Activated naive CD4-positive, alpha-beta T cell treated with anti-CD3 and anti-CD28 coated beads, Interleukin-2, amount 50 U/mL, for 24 hours (primary cell): ENCODE measurements around the gene NCOR2.
A peak's percentile ranks its signal among the peaks of the same experiment; 100 is the strongest.

Source experiments
- H3K27ac Mint-ChIP-seq: one replicate; pipeline ENCODE4 v1.8.0; 2021; ENCODE audit warnings: mild to moderate bottlenecking, mixed read lengths
- H3K27me3 Mint-ChIP-seq: one replicate; pipeline ENCODE4 v1.8.0; 2021; ENCODE audit warnings: mixed read lengths
- H3K36me3 Mint-ChIP-seq: one replicate; pipeline ENCODE4 v1.8.0; 2021; ENCODE audit warnings: mixed read lengths
- H3K4me1 Mint-ChIP-seq: one replicate; pipeline ENCODE4 v1.8.0; 2021; ENCODE audit warnings: mixed read lengths
- H3K4me3 Mint-ChIP-seq: one replicate; pipeline ENCODE4 v1.8.0; 2021; ENCODE audit warnings: mild to moderate bottlenecking, mixed read lengths
- H3K9me3 Mint-ChIP-seq: one replicate; pipeline ENCODE4 v1.8.0; 2021; ENCODE audit warnings: mixed read lengths

Gene NCOR2

GRCh38 chr12:124545508-124546418 is 21.6 kb downstream of the NCOR2 start:
- Mint-ChIP-seq H3K4me1 (peaks cover 59% of the 10 kb centered on the region), H3K4me3 (no peak overlapping the region), H3K36me3 (peaks cover 1% of the 10 kb centered on the region), H3K9me3 (no peaks in the 10 kb centered on the region), H3K27ac (no peak overlapping the region), H3K27me3 (no peaks in the 10 kb centered on the region)

- Mint-ChIP-seq H3K27ac (no peak overlapping the region), H3K4me1 (peaks cover 52% of the 10 kb centered on the region), H3K36me3 (peaks cover 1% of the 10 kb centered on the region), H3K9me3 (no peaks in the 10 kb centered on the region), H3K27me3 (no peaks in the 10 kb centered on the region), H3K4me3 (no peak overlapping the region)
These were observed 22.4 kb downstream of the NCOR2 start for GRCh38 chr12:124544983-124545382.

DNA sequence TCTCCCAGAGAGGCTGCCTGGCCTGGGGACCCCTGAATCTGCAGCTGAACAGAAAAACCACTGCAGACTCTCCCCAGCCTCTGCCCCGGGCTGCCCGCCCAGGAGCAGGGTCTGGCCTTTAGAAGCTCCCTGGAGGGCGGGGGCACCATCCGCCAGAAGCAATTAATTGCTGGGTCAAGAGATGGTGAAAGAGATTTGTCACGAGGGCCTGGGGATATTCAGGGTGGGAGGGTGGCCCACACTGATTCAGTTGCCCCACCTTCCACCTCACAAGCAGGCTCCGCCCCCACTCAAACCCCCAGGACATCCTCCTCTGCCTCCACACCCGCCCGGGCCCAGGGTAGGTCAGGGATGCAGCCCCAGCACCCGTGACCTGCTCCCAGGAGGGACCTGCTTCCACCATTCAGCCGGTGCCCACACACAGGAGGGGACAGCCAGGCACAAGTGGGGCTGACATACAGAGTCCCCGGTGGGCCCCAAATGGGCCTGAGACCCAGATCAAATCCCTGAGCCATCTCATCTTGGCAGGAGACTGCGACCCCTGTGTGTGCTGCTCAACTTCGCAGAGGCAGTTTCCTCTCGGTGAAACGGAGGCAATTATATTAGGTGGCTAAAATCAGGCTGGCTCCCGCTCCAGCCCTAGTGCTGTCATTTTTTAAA is 23.0 kb downstream of the NCOR2 start:
- no peak overlapping the region for H3K27ac Mint-ChIP-seq
- H3K4me1 Mint-ChIP-seq: peaks cover 52% of the 10 kb centered on the region

GRCh38 chr12:124543590-124544310 is 23.7 kb downstream of the NCOR2 start:
- H3K27ac Mint-ChIP-seq: no peak overlapping the region
- no peak overlapping the region for H3K4me3 Mint-ChIP-seq
- peaks cover 50% of the 10 kb centered on the region for H3K4me1 Mint-ChIP-seq
- H3K9me3 Mint-ChIP-seq: no peaks in the 10 kb centered on the region
- H3K36me3 Mint-ChIP-seq: peaks cover under 1% of the 10 kb centered on the region
- H3K27me3 Mint-ChIP-seq: no peaks in the 10 kb centered on the region

More for the DNA sequence above, 23.0 kb downstream of the NCOR2 start:
- Mint-ChIP-seq H3K4me3 (no peak overlapping the region), H3K36me3 (peaks cover 1% of the 10 kb centered on the region), H3K27me3 (no peaks in the 10 kb centered on the region), H3K9me3 (no peaks in the 10 kb centered on the region)

DNA sequence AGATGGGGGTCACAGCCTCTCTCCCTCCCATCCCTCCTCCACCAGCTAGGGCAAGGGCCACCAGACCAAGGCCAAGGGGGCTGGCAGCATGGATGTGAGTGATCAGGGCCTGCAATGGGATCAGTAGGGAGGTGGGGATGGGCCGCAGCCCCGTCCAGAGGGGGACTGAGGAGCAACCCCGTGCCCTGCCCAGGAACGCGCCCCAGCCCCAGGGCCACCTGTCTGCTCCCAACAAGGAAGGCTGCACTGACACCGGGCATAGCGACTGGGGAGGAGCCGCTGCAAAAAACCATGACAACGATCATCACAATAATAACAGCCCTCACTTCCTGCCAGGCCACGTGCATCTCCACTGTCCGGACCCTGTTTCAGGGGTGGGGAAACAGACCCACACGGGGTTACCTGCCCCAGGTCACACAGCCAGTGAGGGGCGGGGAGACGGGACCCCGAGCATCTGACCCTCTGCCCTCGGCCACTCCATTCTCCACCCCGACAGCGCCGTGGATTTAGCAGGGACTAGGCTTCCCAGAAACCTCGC is 24.3 kb downstream of the NCOR2 start:
- H3K27me3 Mint-ChIP-seq: no peaks in the 10 kb centered on the region
- no peaks in the 10 kb centered on the region for H3K9me3 Mint-ChIP-seq
- no peak overlapping the region for H3K27ac Mint-ChIP-seq
- no peak overlapping the region for H3K4me3 Mint-ChIP-seq
- peaks cover 52% of the 10 kb centered on the region for H3K4me1 Mint-ChIP-seq
- no peaks in the 10 kb centered on the region for H3K36me3 Mint-ChIP-seq

GRCh38 chr12:124542021-124542949 is 25.1 kb downstream of the NCOR2 start:
- H3K27ac Mint-ChIP-seq: no peak overlapping the region
- no peaks in the 10 kb centered on the region for H3K27me3 Mint-ChIP-seq
- H3K36me3 Mint-ChIP-seq: no peaks in the 10 kb centered on the region
- no peaks in the 10 kb centered on the region for H3K9me3 Mint-ChIP-seq
- no peak overlapping the region for H3K4me3 Mint-ChIP-seq
- peaks cover 48% of the 10 kb centered on the region for H3K4me1 Mint-ChIP-seq

GRCh38 chr12:124541322-124541721 is 26.1 kb downstream of the NCOR2 start:
- Mint-ChIP-seq H3K27ac (no peak overlapping the region), H3K4me3 (no peak overlapping the region), H3K36me3 (no peaks in the 10 kb centered on the region), H3K9me3 (no peaks in the 10 kb centered on the region), H3K27me3 (no peaks in the 10 kb centered on the region), H3K4me1 (peaks cover 48% of the 10 kb centered on the region)

GRCh38 chr12:124539084-124540041 is 28.0 kb downstream of the NCOR2 start:
- Mint-ChIP-seq H3K4me1 (peaks cover 36% of the 10 kb centered on the region), H3K27me3 (no peaks in the 10 kb centered on the region), H3K36me3 (no peaks in the 10 kb centered on the region), H3K9me3 (no peaks in the 10 kb centered on the region), H3K27ac (no peak overlapping the region), H3K4me3 (no peak overlapping the region)

- H3K9me3 Mint-ChIP-seq: no peaks in the 10 kb centered on the region
- no peak overlapping the region for H3K4me3 Mint-ChIP-seq
- H3K4me1 Mint-ChIP-seq: peaks cover 34% of the 10 kb centered on the region
- no peaks in the 10 kb centered on the region for H3K27me3 Mint-ChIP-seq
- H3K36me3 Mint-ChIP-seq: no peaks in the 10 kb centered on the region
- peak overlapping the region; percentile 76 for H3K27ac Mint-ChIP-seq
These were observed 29.0 kb downstream of the NCOR2 start for GRCh38 chr12:124538194-124539082.

DNA sequence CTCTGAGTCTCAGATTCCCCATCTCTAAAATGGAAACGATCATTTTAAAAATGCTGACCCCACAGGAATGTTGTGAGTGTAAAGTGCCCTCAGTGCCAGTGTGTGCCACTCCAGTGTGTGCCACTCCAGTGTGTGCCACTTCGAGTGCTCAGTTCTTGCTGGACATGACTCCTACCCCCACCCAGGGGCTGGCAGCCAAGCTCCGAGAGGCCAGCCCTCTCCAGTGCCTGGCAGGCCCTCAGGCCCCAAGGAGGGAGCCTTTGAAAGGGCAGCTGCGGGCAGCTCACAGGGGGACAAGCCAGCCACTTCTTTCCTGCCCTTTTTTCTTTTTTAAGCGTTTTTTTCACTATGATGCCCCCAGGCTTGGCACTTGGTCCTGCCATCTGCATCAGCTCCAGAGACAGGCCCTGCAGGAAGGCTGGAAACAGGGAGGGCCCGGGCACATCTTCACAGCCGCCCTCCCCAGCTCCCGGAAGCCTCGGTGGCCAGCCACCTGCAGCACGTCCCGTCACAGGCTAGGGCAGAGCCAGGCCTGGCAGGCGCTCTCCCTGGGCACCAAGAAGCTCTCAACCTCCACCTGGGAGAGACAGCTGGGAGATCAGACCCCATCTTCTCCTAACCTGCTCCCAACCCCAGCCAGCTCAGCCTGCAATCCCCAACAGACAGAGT is 29.8 kb downstream of the NCOR2 start:
- Mint-ChIP-seq H3K27me3 (no peaks in the 10 kb centered on the region), H3K4me1 (peaks cover 31% of the 10 kb centered on the region), H3K4me3 (no peak overlapping the region), H3K9me3 (no peaks in the 10 kb centered on the region), H3K27ac (no peak overlapping the region), H3K36me3 (no peaks in the 10 kb centered on the region)

DNA sequence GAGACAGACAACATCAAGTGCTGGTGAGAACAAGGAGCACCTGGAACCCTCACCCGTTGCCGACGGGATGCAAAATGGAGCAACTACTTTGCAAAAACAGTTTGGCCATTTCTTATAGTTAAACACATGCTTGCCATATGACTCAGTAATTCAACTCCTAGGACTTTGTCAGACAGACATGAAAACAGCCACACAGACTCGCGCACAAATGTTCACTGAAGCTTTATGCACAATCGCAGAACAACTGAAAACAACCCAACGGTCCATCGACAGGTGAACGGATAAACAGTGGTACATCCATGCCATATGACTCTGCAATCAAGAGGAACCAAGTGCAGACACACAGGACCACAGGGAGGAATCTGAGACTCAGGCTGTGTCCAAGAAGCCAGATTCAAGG is 30.8 kb downstream of the NCOR2 start:
- H3K4me3 Mint-ChIP-seq: no peak overlapping the region
- H3K36me3 Mint-ChIP-seq: no peaks in the 10 kb centered on the region
- H3K27ac Mint-ChIP-seq: no peak overlapping the region

DNA sequence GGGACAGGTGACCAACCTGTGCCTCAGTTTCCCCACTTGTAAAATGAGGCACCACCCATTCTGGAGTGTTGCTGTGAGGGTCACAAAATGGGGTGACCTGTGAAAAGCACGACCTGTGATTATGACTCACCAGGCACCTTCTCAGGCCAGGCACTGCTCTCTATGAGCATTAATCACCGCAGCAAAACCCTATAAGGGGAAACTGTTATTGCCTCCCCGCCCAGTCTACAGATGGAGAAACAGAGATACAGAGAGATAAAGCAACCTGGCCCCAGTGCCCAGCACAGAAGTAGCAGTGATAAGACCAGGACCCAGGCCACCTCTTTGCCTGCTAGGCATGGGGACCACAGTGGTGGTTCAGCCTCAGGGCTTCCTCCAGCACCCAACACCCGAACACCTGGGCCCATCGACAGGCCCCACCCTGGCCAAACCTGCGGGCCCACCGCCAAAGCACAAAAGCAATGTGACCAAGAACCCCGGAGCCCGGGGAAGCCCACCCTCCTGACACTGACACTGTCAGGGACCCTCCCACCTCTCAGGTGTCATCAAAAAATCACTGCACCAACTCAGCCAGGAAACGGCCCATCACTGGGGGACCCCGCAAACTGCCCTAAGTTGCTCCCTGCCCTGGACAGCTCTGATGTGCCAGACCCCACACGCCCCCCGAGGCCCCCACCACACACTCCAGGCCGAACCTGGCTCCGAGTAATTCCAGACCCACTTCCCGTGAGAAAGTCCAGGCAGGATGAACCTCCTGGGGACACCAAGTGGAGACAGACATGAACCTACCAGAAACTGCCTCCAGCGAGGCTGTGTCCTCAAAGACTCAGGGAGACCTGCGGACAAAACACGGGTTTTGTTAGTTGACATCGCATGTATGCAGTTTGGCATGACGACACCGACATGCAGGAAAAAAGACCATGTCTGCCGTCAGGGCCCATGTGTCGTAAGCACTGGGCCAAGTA is 32.4 kb downstream of the NCOR2 start:
- Mint-ChIP-seq H3K4me1 (peaks cover 31% of the 10 kb centered on the region), H3K27ac (no peak overlapping the region), H3K4me3 (no peak overlapping the region), H3K36me3 (no peaks in the 10 kb centered on the region), H3K9me3 (no peaks in the 10 kb centered on the region), H3K27me3 (no peaks in the 10 kb centered on the region)

More for the DNA sequence above, 30.8 kb downstream of the NCOR2 start:
- Mint-ChIP-seq H3K27me3 (no peaks in the 10 kb centered on the region), H3K9me3 (no peaks in the 10 kb centered on the region), H3K4me1 (peaks cover 31% of the 10 kb centered on the region)
